ENCODE data around the gene GRIN3A. TPM values are rescaled to one million over a fixed set of nuclear protein-coding genes. Genes with fewer than 3 reads are reported as not detected.

Gene GRIN3A
- total RNA-seq, 1 donor = not detected

DNA sequence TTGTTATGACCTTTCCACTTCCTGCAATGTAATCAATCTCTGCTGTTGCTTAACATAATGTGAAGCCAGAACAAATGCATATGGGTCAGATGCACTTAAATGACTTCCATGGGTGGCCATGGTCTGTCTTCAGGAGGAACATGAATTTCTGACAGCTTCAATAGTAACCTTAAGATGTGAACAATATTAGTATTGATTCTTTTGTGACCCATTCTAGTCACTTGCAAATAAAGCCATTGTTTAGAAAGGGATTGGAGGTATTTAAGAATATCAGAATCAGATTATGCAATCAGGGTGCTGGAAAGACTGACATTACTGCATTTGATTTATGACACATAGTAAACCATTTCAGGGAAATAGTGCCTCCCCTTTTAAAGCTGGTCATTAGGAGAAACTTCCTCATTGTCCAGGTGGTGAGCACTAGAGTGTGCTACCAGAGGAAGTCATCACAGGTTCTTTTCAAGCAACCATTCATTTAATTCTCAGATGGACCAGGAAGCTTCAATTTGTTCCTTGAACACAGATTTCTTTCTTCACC, 32.1 kb downstream of the GRIN3A start:
- Histone ChIP-seq H3K27ac (ENCODE audit: low read depth, low read length) (no peak overlapping the region), H3K27me3 (ENCODE audit: insufficient read depth, low read length) (no peaks in the 10 kb centered on the region), H3K79me2 (ENCODE audit: insufficient read depth, low read length) (no peaks in the 10 kb centered on the region), H3K4me2 (ENCODE audit: insufficient read depth, low read length) (no peak overlapping the region), H3K9me3 (ENCODE audit: low read depth, low read length) (peaks cover 2% of the 10 kb centered on the region), H4K20me1 (ENCODE audit: insufficient read depth, low read length) (no peaks in the 10 kb centered on the region), H2AFZ (ENCODE audit: low read length) (no peak overlapping the region), H3K36me3 (ENCODE audit: insufficient read depth, low read length) (no peaks in the 10 kb centered on the region), H3K4me1 (ENCODE audit: insufficient read depth, low read length) (no peaks in the 10 kb centered on the region), H3K4me3 (ENCODE audit: insufficient read depth, low read length) (no peak overlapping the region)
- no peak for DNase-seq (ENCODE audit: insufficient read length, low spot score, missing footprints)
- TF ChIP-seq CTCF (IDR thresholded peaks at IDR 0.05; ENCODE audit: extremely low read depth, low read depth, low read length) = no peak

DNA sequence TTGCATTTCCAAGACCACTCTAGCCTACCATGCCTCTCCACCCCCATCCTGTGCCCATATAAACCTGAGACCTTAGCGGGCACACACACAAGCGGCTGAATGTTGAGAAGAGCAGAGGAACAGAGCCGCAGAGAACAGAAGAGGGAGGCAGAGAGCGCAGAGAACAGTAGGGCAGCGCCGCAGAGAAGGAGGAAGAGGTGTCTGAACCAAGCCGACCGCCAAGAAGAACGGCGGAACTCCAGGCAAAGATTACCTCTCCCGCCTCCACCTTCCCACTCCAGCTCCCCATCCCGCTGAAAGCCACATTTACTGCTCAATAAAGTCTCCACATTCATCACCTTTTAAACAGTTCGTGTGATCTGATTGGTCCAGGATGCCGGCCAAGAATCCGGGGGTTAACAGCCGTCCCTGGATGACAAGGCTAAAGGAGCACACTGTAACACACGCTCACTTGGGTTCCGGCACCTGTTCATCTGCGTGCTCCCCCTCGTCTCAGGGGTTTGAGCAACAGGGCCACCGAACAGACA, 33.2 kb downstream of the GRIN3A start:
- TF ChIP-seq CTCF (IDR thresholded peaks at IDR 0.05; ENCODE audit: extremely low read depth, low read depth, low read length) = no peak
- H3K79me2 ChIP-seq (ENCODE audit: insufficient read depth, low read length) = no peaks in the 10 kb centered on the region
- H3K27me3 ChIP-seq (ENCODE audit: insufficient read depth, low read length) = no peaks in the 10 kb centered on the region
- no peak for DNase-seq (ENCODE audit: insufficient read length, low spot score, missing footprints)
- no peak overlapping the region for H3K27ac ChIP-seq (ENCODE audit: low read depth, low read length)
- no peaks in the 10 kb centered on the region for H4K20me1 ChIP-seq (ENCODE audit: insufficient read depth, low read length)
- H3K9me3 ChIP-seq (ENCODE audit: low read depth, low read length) = no peaks in the 10 kb centered on the region
- H3K36me3 ChIP-seq (ENCODE audit: insufficient read depth, low read length) = no peaks in the 10 kb centered on the region
- H3K4me3 ChIP-seq (ENCODE audit: insufficient read depth, low read length) = no peak overlapping the region
- H3K4me1 ChIP-seq (ENCODE audit: insufficient read depth, low read length) = no peaks in the 10 kb centered on the region
- no peak overlapping the region for H3K4me2 ChIP-seq (ENCODE audit: insufficient read depth, low read length)
- H2AFZ ChIP-seq (ENCODE audit: low read length) = peak overlapping the region; percentile 51

DNA sequence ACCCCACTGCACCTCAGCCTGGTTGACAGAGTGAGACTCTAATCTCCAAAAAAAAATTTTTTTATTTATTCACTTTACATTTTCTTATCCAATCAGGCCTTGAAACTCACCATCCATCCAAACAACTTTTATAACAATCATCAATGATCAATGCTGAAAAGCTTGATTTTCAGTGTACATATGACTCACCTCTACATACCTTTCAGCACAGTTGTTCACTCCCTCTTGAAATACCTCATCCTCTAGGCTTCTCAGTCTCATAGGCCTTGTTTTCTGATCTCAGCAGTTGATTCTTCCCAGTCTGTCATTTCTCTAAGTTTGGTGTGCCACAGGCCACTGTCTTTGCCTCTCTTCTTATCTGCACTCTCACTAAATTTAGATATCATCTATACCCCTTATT, 36.2 kb downstream of the GRIN3A start:
- Histone ChIP-seq H3K4me2 (ENCODE audit: insufficient read depth, low read length) (no peak overlapping the region), H3K27ac (ENCODE audit: low read depth, low read length) (no peak overlapping the region), H3K4me3 (ENCODE audit: insufficient read depth, low read length) (no peak overlapping the region), H4K20me1 (ENCODE audit: insufficient read depth, low read length) (no peaks in the 10 kb centered on the region), H2AFZ (ENCODE audit: low read length) (no peak overlapping the region), H3K36me3 (ENCODE audit: insufficient read depth, low read length) (no peaks in the 10 kb centered on the region), H3K9me3 (ENCODE audit: low read depth, low read length) (no peaks in the 10 kb centered on the region), H3K27me3 (ENCODE audit: insufficient read depth, low read length) (no peaks in the 10 kb centered on the region), H3K79me2 (ENCODE audit: insufficient read depth, low read length) (no peaks in the 10 kb centered on the region), H3K4me1 (ENCODE audit: insufficient read depth, low read length) (no peaks in the 10 kb centered on the region)
- no peak for TF ChIP-seq CTCF (IDR thresholded peaks at IDR 0.05; ENCODE audit: extremely low read depth, low read depth, low read length)
- DNase-seq (ENCODE audit: insufficient read length, low spot score, missing footprints) = no peak

GRCh38 chr9:101693546-101694336, 44.7 kb downstream of the GRIN3A start:
- no peak overlapping the region for H3K4me2 ChIP-seq (ENCODE audit: insufficient read depth, low read length)
- no peaks in the 10 kb centered on the region for H3K9me3 ChIP-seq (ENCODE audit: low read depth, low read length)

More at GRCh38 chr9:101693546-101694336, 44.7 kb downstream of the GRIN3A start:
- Histone ChIP-seq H3K4me1 (ENCODE audit: insufficient read depth, low read length) (no peaks in the 10 kb centered on the region), H3K36me3 (ENCODE audit: insufficient read depth, low read length) (no peaks in the 10 kb centered on the region), H3K4me3 (ENCODE audit: insufficient read depth, low read length) (no peak overlapping the region), H3K27ac (ENCODE audit: low read depth, low read length) (no peak overlapping the region), H4K20me1 (ENCODE audit: insufficient read depth, low read length) (no peaks in the 10 kb centered on the region), H3K79me2 (ENCODE audit: insufficient read depth, low read length) (no peaks in the 10 kb centered on the region), H3K27me3 (ENCODE audit: insufficient read depth, low read length) (no peaks in the 10 kb centered on the region), H2AFZ (ENCODE audit: low read length) (no peak overlapping the region)
- DNase-seq (ENCODE audit: insufficient read length, low spot score, missing footprints) = no peak
- TF ChIP-seq CTCF (IDR thresholded peaks at IDR 0.05; ENCODE audit: extremely low read depth, low read depth, low read length) = no peak

Measured in osteoblast (primary cell).